T-cell (primary cell): ENCODE data around the gene OPA3. TPM values are rescaled to one million over a fixed set of nuclear protein-coding genes. Genes with fewer than 3 reads are reported as not detected.

Experiments
- ATAC-seq, 4 experiments: fragments of 200-7000 bp in 3 of 4; fragments of 150-1000 bp in 1 of 4; cut with Tn5 transposase; replicated peaks in 1 of 4; 1 replicate in 3 of 4; 2 replicates in 1 of 4; pipeline ENCODE4 v1.10.0; 2021; ENCODE audit warnings: moderate library complexity in 3 of 4, mild to moderate bottlenecking in 2 of 4, moderate number of reproducible peaks in 1 of 4
- CTCF ChIA-PET, 2 donors: fragments of 300-600 bp; sonication (Branson Sonifier 250); formaldehyde crosslinking; loops; one replicate each; lab custom pipeline; 2022; ENCODE audit warnings: antibody characterized with exemption in 2 of 2; lab: Charles Lee
- POLR2A ChIA-PET, 2 donors: fragments of 300-600 bp; sonication (Branson Sonifier 250); formaldehyde crosslinking; loops; one replicate each; lab custom pipeline; 2022; ENCODE audit warnings: antibody characterized with exemption in 2 of 2; lab: Charles Lee
- DNase-seq, 35 experiments: peaks; one replicate each; pipeline versions ENCODE4 v3.0.0 to v3.0.0-alpha.2; 2013 to 2023
- H3K27ac ChIP-seq: one replicate; pipeline ENCODE4 v1.5.1; 2013; ENCODE audit warnings: low read length
- H3K27me3 ChIP-seq, 2 experiments: replicated peaks in 1 of 2; 1 replicate in 1 of 2; 2 replicates in 1 of 2; pipeline versions ENCODE4 v1.6.1 to v1.7.0; 2013; ENCODE audit warnings: low read length in 1 of 2, mixed read lengths in 1 of 2; ENCODE audit not compliant: control insufficient read depth in 2 of 2, insufficient read depth in 2 of 2; ENCODE audit errors: extremely low read depth in 1 of 2
- H3K36me3 ChIP-seq, 2 donors: 1 replicate in 1 of 2; 2 replicates in 1 of 2; pipeline versions ENCODE4 v1.6.1 to v1.7.0; 2013; ENCODE audit warnings: low read length in 1 of 2; ENCODE audit not compliant: control insufficient read depth in 2 of 2, insufficient read depth in 1 of 2; ENCODE audit errors: extremely low read depth in 1 of 2
- H3K4me1 ChIP-seq, 2 experiments: 1 replicate in 1 of 2; 2 replicates in 1 of 2; pipeline versions ENCODE4 v1.6.1 to v1.7.0; 2013; ENCODE audit warnings: low read length in 2 of 2, mixed read lengths in 1 of 2; ENCODE audit not compliant: insufficient read depth in 2 of 2, control insufficient read depth in 1 of 2; ENCODE audit errors: extremely low read depth in 1 of 2
- H3K4me3 ChIP-seq, 2 donors: 1 replicate in 1 of 2; 2 replicates in 1 of 2; pipeline versions ENCODE4 v1.5.1 to v1.7.0; 2013; ENCODE audit warnings: mild to moderate bottlenecking in 2 of 2, low read length in 1 of 2, moderate library complexity in 1 of 2; ENCODE audit not compliant: control insufficient read depth in 1 of 2; ENCODE audit errors: extremely low read depth in 1 of 2
- H3K9me3 ChIP-seq: 2 replicates; pipeline ENCODE4 v1.7.0; 2013
- H3K27ac Mint-ChIP-seq, 2 donors: one replicate each; pipeline ENCODE4 v1.8.0; 2020 to 2021; ENCODE audit warnings: mild to moderate bottlenecking in 2 of 2, mixed read lengths in 2 of 2
- H3K27me3 Mint-ChIP-seq, 2 donors: one replicate each; pipeline ENCODE4 v1.8.0; 2021 to 2022; ENCODE audit warnings: mixed read lengths in 2 of 2
- H3K36me3 Mint-ChIP-seq: one replicate; pipeline ENCODE4 v1.8.0; 2021; ENCODE audit warnings: mixed read lengths
- H3K4me1 Mint-ChIP-seq, 3 donors: one replicate each; pipeline ENCODE4 v1.8.0; 2020 to 2022; ENCODE audit warnings: mixed read lengths in 3 of 3, mild to moderate bottlenecking in 1 of 3
- H3K4me3 Mint-ChIP-seq, 3 donors: one replicate each; pipeline ENCODE4 v1.8.0; 2020 to 2022; ENCODE audit warnings: mild to moderate bottlenecking in 3 of 3, mixed read lengths in 3 of 3, moderate library complexity in 3 of 3
- H3K9me3 Mint-ChIP-seq, 3 donors: one replicate each; pipeline ENCODE4 v1.8.0; 2020 to 2022; ENCODE audit warnings: mixed read lengths in 3 of 3
- WGBS: methylation state at CpG from one replicate; pipeline ENCODE4 v1.1.5; 2013; ENCODE audit warnings: missing lambda C conversion rate; ENCODE audit not compliant: insufficient coverage; 5-methylcytosine and 5-hydroxymethylcytosine counted together
- total RNA-seq, 35 experiments: library from RNA in 6 of 35; stranded (reverse) in 6 of 35; fragments of 120-200 nt in 1 of 35; gene quantifications; one replicate each; pipeline versions ENCODE4 v1.2.1 to v1.2.4 and lab custom pipeline; 2013 to 2026

The OPA3 gene
- total RNA-seq, 5 donors from 2014 or later (not counting 1 experiment from before 2014, with no cell fraction given): 7.9 to 11.4 (median 9.6) TPM

DNA sequence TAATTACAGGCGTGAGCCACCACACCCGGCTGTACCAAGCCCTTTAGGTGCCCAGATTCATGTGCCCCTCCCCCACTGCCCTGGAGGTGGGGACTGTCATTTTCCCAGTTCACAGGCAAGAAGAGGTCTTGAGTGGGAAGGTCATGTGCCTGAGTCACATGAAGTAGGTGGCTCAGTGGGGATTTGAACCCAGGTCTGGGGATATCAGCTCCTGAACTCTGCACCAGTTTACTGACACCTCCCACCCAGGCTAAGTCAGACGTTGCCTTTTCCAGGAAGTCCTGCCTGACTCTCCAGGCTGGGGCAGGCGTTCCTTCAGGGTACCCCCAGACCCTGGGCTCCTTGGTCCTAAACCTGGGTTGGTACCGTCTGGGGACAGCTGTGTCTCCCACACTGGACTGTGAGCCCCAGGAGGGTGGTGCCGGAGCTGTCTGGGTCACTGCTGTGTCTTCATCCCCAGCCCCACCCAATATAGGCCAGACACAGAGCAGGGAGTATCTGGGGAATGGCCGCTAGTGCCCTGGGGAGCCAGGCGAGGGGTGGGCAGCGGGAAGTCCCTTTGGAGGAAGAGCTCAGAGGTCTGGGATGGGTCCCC lies 68.7 kb downstream of the OPA3 start:
- 20% methylated on average over 1 of the region's 9 CpGs for whole genome bisulfite sequencing
- POLR2A ChIA-PET: interaction anchor here in 1 of 2 donors (0.5 kb wide), 1 partner anchor 177 kb away, joined by 3 read pairs; the partner anchor contains the start of gene QPCTL
- Histone ChIP-seq H3K9me3 (no peaks in the 10 kb centered on the region), H3K27ac (peak overlapping the region; percentile 84), H3K4me1 (peaks cover 19 to 49% of the 10 kb centered on the region in 2 experiments), H3K27me3 (no peaks in the 10 kb centered on the region), H3K36me3 (peaks cover 10 to 39% of the 10 kb centered on the region in 2 donors), H3K4me3 (no peak overlapping the region)
- Mint-ChIP-seq H3K4me1 (peaks cover 43 to 52% (median 45%) of the 10 kb centered on the region in 3 donors), H3K27me3 (no peaks in the 10 kb centered on the region), H3K9me3 (no peaks in the 10 kb centered on the region), H3K36me3 (peaks cover 18% of the 10 kb centered on the region), H3K4me3 (peak overlapping the region in 1 of 3 donors; percentile 56), H3K27ac (peak overlapping the region; percentile 87 to 88)
- no peak for DNase-seq
- CTCF ChIA-PET: interaction anchor here in 1 of 2 donors (1.1 kb wide), 1 partner anchor 43 kb away, joined by 3 read pairs; no protein-coding TSS in a partner anchor
- peak in 2 of 4 experiments; percentile 13 to 17 for ATAC-seq

DNA sequence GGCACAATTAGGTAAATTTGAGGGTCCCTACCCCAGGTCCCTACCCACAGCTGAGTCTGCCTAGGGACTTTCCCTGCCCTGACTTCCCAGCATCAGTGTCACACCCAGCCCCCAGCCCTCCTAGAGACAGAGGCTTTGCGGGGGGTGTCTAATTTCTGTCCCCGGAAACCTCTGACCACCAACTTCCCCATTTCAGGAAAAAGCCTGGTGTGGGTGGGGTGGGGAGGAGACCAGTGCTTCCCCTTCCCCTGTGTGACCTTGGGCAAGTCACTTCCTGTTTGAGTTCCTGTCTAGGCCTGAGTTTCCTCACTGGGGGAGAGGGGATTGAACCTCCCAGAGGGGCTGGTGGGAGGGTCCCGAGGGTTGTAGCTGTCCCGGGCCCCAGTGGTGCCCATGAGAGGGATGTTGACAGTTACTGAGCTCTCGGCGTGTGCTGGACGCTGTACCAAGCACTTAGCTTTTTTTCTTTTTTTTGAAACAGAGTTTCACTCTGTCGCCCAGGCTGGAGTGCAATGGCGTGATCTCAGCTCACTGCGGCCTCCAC lies 69.4 kb downstream of the OPA3 start:
- peaks cover 51 to 58% (median 51%) of the 10 kb centered on the region in 3 donors for H3K4me1 Mint-ChIP-seq
- peak overlapping the region in 2 of 3 donors; percentile 31 to 56 for H3K4me3 Mint-ChIP-seq
- peak overlapping the region; percentile 3 to 19 for H3K4me3 ChIP-seq

DNA sequence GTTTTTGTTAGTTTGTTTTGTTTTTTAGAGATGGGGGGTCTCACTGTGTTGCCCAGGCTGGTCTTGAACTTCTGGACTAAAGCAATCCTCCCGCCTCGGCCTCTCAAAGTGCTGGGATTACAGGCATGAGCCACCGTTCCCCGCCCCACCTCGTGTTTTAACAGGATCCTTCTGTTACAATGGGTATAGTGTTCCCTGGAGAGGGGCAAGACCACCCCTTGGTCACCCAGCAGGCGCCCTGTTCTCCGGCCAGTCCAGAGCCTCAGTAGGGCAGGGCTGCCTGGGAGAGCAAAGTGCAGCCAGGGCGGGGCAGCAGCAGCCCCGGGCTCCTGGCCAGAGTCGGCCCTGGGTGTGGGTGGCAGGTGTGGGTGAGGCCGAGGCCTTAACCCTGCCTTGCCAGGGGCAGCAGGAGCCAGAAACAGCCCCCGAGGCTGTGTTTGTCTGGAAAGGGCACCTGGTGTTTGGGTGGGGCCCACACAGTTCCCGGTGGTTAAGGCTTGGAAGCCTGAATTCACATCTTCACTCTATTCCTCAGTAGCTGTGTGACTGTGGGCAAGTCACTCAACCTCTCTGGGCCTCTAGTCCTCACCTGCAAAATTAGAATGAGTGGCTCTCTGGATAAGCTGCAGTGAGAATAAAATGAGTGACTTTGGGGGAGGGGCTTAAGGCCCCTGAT lies 70.1 kb downstream of the OPA3 start:
- no peak for DNase-seq
- H3K36me3 Mint-ChIP-seq: peaks cover 14% of the 10 kb centered on the region
- H3K4me1 Mint-ChIP-seq: peaks cover 57 to 64% (median 57%) of the 10 kb centered on the region in 3 donors
- Histone ChIP-seq H3K27ac (peak overlapping the region; percentile 84), H3K4me1 (peaks cover 23 to 62% of the 10 kb centered on the region in 2 experiments), H3K27me3 (no peaks in the 10 kb centered on the region), H3K9me3 (no peaks in the 10 kb centered on the region), H3K4me3 (peak overlapping the region; percentile 3 to 19), H3K36me3 (peaks cover 10 to 31% of the 10 kb centered on the region in 2 donors)
- H3K27ac Mint-ChIP-seq: peak overlapping the region; percentile 88 to 89
- no peaks in the 10 kb centered on the region for H3K9me3 Mint-ChIP-seq
- 57% methylated on average over 12 of the region's 13 CpGs for whole genome bisulfite sequencing
- peak overlapping the region in 2 of 3 donors; percentile 31 to 60 for H3K4me3 Mint-ChIP-seq
- ChIA-PET CTCF (interaction anchor here in 1 of 2 donors (0.6 kb wide), 1 partner anchor 17 kb away, joined by 7 read pairs; no protein-coding TSS in a partner anchor), POLR2A (no interaction called here)
- H3K27me3 Mint-ChIP-seq: no peaks in the 10 kb centered on the region
- ATAC-seq: peak in 1 of 4 experiments; percentile 14

More for the DNA sequence above, 69.4 kb downstream of the OPA3 start:
- DNase-seq (peak in 10 of 35 experiments; percentile 12 to 60 (median 26)), ATAC-seq (peak; percentile 26 to 57 (median 50))
- no peaks in the 10 kb centered on the region for H3K9me3 ChIP-seq
- peak overlapping the region; percentile 84 for H3K27ac ChIP-seq
- POLR2A ChIA-PET: no interaction called here
- no peaks in the 10 kb centered on the region for H3K27me3 ChIP-seq
- 47% methylated on average over 4 of the region's 10 CpGs for WGBS
- Mint-ChIP-seq H3K36me3 (peaks cover 15% of the 10 kb centered on the region), H3K27me3 (no peaks in the 10 kb centered on the region), H3K27ac (peak overlapping the region; percentile 87 to 88), H3K9me3 (no peaks in the 10 kb centered on the region)
- H3K4me1 ChIP-seq: peaks cover 19 to 56% of the 10 kb centered on the region in 2 experiments
- CTCF ChIA-PET: interaction anchor here (0.6 to 1.1 kb wide), 2 partner anchors 18 to 43 kb away, joined by 3 to 7 read pairs; no protein-coding TSS in a partner anchor
- peaks cover 10 to 34% of the 10 kb centered on the region in 2 donors for H3K36me3 ChIP-seq

DNA sequence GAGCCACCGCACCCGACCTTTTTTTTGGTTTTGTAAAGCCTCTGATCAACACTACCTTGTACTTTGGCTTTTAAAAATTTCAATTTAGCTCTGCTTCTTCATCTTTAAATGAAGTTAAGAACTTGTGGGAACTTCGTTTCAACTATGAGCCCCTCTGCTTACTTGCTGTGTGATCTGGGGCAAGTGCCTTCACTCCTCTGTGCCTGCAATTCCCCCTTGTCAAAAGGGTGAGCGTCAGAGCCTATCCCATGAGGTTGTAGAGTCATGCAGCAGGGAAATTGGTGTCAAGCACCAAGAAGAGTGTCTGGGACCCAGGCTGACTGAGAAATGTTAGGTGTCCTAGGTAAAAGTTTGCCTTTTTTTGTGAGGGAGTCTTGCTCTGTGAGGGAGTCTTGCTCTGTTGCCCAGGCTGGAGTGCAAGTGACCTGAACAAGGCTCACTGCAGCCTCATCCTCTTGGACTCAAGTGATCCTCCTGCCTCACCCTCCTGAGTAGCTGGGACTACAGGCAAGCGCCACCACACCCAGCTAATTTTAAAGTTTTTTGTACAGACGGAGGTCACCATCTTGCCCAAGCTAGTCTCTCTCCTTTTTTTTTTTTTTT lies 71.6 kb downstream of the OPA3 start:
- H3K4me1 Mint-ChIP-seq: peaks cover 62 to 70% (median 66%) of the 10 kb centered on the region in 3 donors
- H3K4me1 ChIP-seq: peaks cover 25 to 76% of the 10 kb centered on the region in 2 experiments
- CTCF ChIA-PET: no interaction called here
- 91% methylated on average over 1 of the region's 6 CpGs for WGBS
- H3K4me3 ChIP-seq: no peak overlapping the region
- H3K27ac Mint-ChIP-seq: peak overlapping the region; percentile 27 to 89
- H3K36me3 Mint-ChIP-seq: peaks cover 7% of the 10 kb centered on the region
- POLR2A ChIA-PET: interaction anchor here in 1 of 2 donors (0.6 kb wide), 1 partner anchor 24 kb away, joined by 4 read pairs; no protein-coding TSS in a partner anchor
- H3K36me3 ChIP-seq: peaks cover 10 to 16% of the 10 kb centered on the region in 2 donors
- ATAC-seq: no peak
- peak overlapping the region; percentile 29 for H3K27ac ChIP-seq
- no peaks in the 10 kb centered on the region for H3K9me3 ChIP-seq
- no peak for DNase-seq
- no peaks in the 10 kb centered on the region for H3K9me3 Mint-ChIP-seq
- H3K27me3 ChIP-seq: no peaks in the 10 kb centered on the region
- no peaks in the 10 kb centered on the region for H3K27me3 Mint-ChIP-seq
- H3K4me3 Mint-ChIP-seq: peak overlapping the region in 1 of 3 donors; percentile 24

DNA sequence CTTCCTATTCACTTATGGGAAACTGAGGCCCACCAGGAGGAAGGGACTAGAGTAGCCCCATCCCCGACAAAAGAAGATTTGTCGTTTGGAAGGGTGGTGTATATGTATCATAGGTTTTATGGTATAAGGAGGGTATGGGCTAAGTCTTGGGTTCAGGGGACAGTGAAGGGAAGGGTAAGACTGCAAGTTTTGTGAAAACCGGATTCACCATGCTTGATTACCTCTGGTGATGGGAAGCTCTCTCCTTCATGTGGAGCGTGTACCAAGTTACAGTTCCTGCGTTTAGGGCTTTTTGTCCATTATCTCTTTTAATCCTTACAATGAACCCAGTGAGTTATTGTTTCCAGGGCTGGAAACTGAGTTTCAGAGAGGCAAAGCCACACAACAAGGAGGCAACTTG lies 73.5 kb downstream of the OPA3 start:
- Histone ChIP-seq H3K27ac (no peak overlapping the region), H3K27me3 (no peaks in the 10 kb centered on the region), H3K4me1 (peaks cover 26 to 84% of the 10 kb centered on the region in 2 experiments), H3K36me3 (peaks cover 5 to 10% of the 10 kb centered on the region in 2 donors), H3K4me3 (no peak overlapping the region), H3K9me3 (no peaks in the 10 kb centered on the region)
- Mint-ChIP-seq H3K27ac (peak overlapping the region; percentile 61 to 79), H3K4me3 (peak overlapping the region in 1 of 3 donors; percentile 90), H3K27me3 (no peaks in the 10 kb centered on the region), H3K36me3 (no peaks in the 10 kb centered on the region), H3K9me3 (no peaks in the 10 kb centered on the region), H3K4me1 (peaks cover 60 to 68% (median 64%) of the 10 kb centered on the region in 3 donors)
- ATAC-seq: no peak
- WGBS: 100% methylated on average over 2 of the region's 5 CpGs
- no peak for DNase-seq
- POLR2A ChIA-PET: no interaction called here
- CTCF ChIA-PET: no interaction called here
